ENCODE measurements around the gene MFRP. TPM values are rescaled to one million over a fixed set of nuclear protein-coding genes. Genes with fewer than 3 reads are reported as not detected.

Gene MFRP
- total and polyA plus RNA-seq, 9 of the 15 experiments (the other 6 are each of a cell fraction or from before 2014, with no cell fraction given) = not detected

GRCh38 chr11:119336744-119337469 is 9.6 kb downstream of the MFRP start:
- Histone ChIP-seq H3K4me3 (no peak overlapping the region), H3K4me1 (replicated peaks in 1 of 2; ENCODE audit: control insufficient read depth in 2 of 2, insufficient read depth in 2 of 2, low read length in 2 of 2) (peaks cover 23 to 66% of the 10 kb centered on the region in 2 experiments; a peak in 4 of 5 replicates), H2AFZ (ENCODE audit: low read depth, low read length) (no peak overlapping the region), H3K9ac (ENCODE audit: insufficient read depth in 1 of 2, low read depth in 2 of 2, low read length in 2 of 2) (peak overlapping the region; percentile 23 to 29; a peak in 1 of 4 replicates), H3K36me3 (ENCODE audit: control insufficient read depth, insufficient read depth, low read length) (peaks cover 17% of the 10 kb centered on the region; the same call in 1 of the 3 replicates), H3K9me1 (ENCODE audit: control insufficient read depth, insufficient read depth, low read length) (no peaks in the 10 kb centered on the region), H3K4me2 (ENCODE audit: insufficient read depth, low read length) (peak overlapping the region; percentile 66; the same call in 1 of the 2 replicates), H3K79me2 (ENCODE audit: control insufficient read depth, insufficient read depth, low read length) (peaks cover 30% of the 10 kb centered on the region), H3K27me3 (ENCODE audit: control insufficient read depth in 2 of 2, insufficient read depth in 2 of 2, low read length in 2 of 2) (peaks cover 0 to 3% of the 10 kb centered on the region in 2 experiments; a peak in 1 of 5 replicates), H4K20me1 (replicated peaks; ENCODE audit: control insufficient read depth, insufficient read depth, low read length) (no peaks in the 10 kb centered on the region), H3K9me3 (replicated peaks; ENCODE audit: control insufficient read depth, insufficient read depth, low read depth, low read length) (no peaks in the 10 kb centered on the region), H3K27ac (ENCODE audit: extremely low read depth, low read depth, low read length) (no peak overlapping the region)
- CTCF ChIA-PET (ENCODE audit: low intra/inter-chr PET ratio) = interaction anchor here (0.6 kb wide), 1 partner anchor 344 kb away, joined by 3 read pairs; no protein-coding TSS in a partner anchor
- DNase-seq (ENCODE audit: extremely low read depth in 1 of 4, low spot score in 3 of 4) = no peak
- intact Hi-C loops (cut with micrococcal nuclease) (loop anchor here (5.0 kb wide), 1 partner anchor 35 kb away; no protein-coding TSS in a partner anchor), in situ Hi-C loops (cut with MboI) (no loop called here)
- POLR2A ChIA-PET = interaction anchor here (0.6 to 2.6 kb wide), 10 partner anchors 11 to 188 kb away, joined by 3 to 22 read pairs (median 4); partner anchors contain the start of genes ABCG4, CBL and MCAM
- TF ChIP-seq ETV1 (tag; conservative IDR thresholded peaks at IDR 0.05; ENCODE audit: low read depth) (no peak), OTX1 (CRISPR knock-in tag; IDR thresholded peaks at IDR 0.05) (no peak)
- 70% methylated on average over 9 of the region's 9 CpGs for WGBS (ENCODE audit: insufficient coverage, low coverage, missing lambda C conversion rate)
- FAIRE-seq = no peak
- BruUV-seq (replicated peaks) = no TSS peak
- ATAC-seq = no peak

Measured in K562 (cell line).